Measurements from ENCODE around the gene ITIH2.
"Not testable (repeated sequence)": the region's sequence is repeated elsewhere in the genome, so short reads cannot be mapped to it uniquely, and the experiment has no call there.

ITIH2 gene

GRCh38 chr10:7718685-7719084, 15.6 kb downstream of the ITIH2 start:
- TF ChIP-seq, protein P1, sequence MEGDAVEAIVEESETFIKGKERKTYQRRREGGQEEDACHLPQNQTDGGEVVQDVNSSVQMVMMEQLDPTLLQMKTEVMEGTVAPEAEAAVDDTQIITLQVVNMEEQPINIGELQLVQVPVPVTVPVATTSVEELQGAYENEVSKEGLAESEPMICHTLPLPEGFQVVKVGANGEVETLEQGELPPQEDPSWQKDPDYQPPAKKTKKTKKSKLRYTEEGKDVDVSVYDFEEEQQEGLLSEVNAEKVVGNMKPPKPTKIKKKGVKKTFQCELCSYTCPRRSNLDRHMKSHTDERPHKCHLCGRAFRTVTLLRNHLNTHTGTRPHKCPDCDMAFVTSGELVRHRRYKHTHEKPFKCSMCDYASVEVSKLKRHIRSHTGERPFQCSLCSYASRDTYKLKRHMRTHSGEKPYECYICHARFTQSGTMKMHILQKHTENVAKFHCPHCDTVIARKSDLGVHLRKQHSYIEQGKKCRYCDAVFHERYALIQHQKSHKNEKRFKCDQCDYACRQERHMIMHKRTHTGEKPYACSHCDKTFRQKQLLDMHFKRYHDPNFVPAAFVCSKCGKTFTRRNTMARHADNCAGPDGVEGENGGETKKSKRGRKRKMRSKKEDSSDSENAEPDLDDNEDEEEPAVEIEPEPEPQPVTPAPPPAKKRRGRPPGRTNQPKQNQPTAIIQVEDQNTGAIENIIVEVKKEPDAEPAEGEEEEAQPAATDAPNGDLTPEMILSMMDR (IDR thresholded peaks at IDR 0.05; ENCODE audit: low read depth, low read length) = no peak
- no peak overlapping the region for H3K4me3 ChIP-seq (ENCODE audit: low read depth, low read length)
- in situ Hi-C loops (cut with HindIII; ENCODE audit: low sequenced_read_pairs) = no loop called here
- DNase-seq (ENCODE audit: low read depth, low spot score) = no peak

- in situ Hi-C loops (cut with HindIII; ENCODE audit: low sequenced_read_pairs) = no loop called here
- DNase-seq (ENCODE audit: low read depth, low spot score) = no peak
- no peak overlapping the region for H3K4me3 ChIP-seq (ENCODE audit: low read depth, low read length)
- TF ChIP-seq, protein P1 (IDR thresholded peaks at IDR 0.05; ENCODE audit: low read depth, low read length) = no peak
Measured at GRCh38 chr10:7720478-7720877, 17.4 kb downstream of the ITIH2 start.

DNA sequence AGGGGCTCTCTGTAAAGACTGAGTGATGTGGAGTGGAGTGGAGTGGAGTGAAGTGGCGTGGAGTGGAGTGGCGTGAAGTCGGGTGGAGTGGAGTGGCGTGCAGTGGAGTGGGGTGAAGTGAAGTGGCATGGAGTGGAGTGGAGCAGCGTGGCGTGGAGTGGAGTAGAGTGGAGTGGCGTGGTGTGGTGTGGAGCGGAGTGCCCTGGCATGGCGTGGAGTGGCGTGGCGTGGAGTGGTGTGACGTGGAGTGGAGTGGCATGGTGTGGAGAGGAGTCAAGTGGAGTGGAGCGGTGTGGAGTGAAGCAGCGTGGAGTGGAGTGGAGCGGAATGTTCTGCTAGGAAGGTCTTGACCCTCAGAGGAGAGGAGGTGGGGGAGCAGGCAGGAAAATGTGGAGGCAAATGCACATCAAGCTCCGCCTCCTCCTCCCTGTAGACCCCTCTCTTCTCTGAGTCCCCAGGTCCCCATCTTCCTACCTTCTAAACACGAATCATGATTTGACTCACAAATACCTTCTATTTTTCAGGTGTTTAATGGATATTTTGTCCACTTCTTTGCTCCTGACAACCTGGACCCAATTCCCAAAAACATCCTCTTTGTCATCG, 19.9 kb downstream of the ITIH2 start:
- H3K4me3 ChIP-seq (ENCODE audit: low read depth, low read length) = no peak overlapping the region
- TF ChIP-seq, protein P1 (IDR thresholded peaks at IDR 0.05; ENCODE audit: low read depth, low read length) = no peak

DNA sequence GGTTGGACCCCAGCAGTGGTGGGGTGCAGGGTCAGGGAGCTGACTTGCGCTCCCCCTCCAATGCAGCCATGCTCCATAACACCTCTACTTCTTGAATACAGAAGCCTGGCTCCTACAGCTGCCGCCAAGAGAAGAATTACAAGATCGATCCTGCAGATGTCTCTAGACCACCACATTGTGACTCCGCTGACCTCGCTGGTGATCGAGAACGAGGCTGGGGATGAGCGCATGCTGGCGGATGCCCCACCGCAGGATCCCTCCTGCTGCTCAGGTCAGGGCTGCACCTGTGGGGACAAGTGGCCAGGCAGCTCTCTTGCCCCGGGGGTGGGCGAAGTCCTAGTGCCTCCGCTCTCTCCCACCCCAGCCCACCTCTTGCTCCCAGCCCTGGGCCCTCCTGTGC, 31.7 kb downstream of the ITIH2 start:
- TF ChIP-seq, protein P1 (IDR thresholded peaks at IDR 0.05; ENCODE audit: low read depth, low read length) = no peak
- in situ Hi-C loops (cut with HindIII; ENCODE audit: low sequenced_read_pairs) = no loop called here
- DNase-seq (ENCODE audit: low read depth, low spot score) = no peak
- H3K4me3 ChIP-seq (ENCODE audit: low read depth, low read length) = no peak overlapping the region

More for the DNA sequence above, 19.9 kb downstream of the ITIH2 start:
- DNase-seq (ENCODE audit: low read depth, low spot score) = no peak
- in situ Hi-C loops (cut with HindIII; ENCODE audit: low sequenced_read_pairs) = no loop called here

- no peak overlapping the region for H3K4me3 ChIP-seq (ENCODE audit: low read depth, low read length)
- in situ Hi-C loops (cut with HindIII; ENCODE audit: low sequenced_read_pairs) = no loop called here
- DNase-seq (ENCODE audit: low read depth, low spot score) = no peak
- TF ChIP-seq, protein P1 (IDR thresholded peaks at IDR 0.05; ENCODE audit: low read depth, low read length) = no peak
Measured at GRCh38 chr10:7738536-7739407, 35.7 kb downstream of the ITIH2 start.

GRCh38 chr10:7744307-7744706, 41.2 kb downstream of the ITIH2 start:
- TF ChIP-seq, protein P1 (IDR thresholded peaks at IDR 0.05; ENCODE audit: low read depth, low read length) = no peak
- in situ Hi-C loops (cut with HindIII; ENCODE audit: low sequenced_read_pairs) = no loop called here
- no peak overlapping the region for H3K4me3 ChIP-seq (ENCODE audit: low read depth, low read length)
- DNase-seq (ENCODE audit: low read depth, low spot score) = no peak

DNA sequence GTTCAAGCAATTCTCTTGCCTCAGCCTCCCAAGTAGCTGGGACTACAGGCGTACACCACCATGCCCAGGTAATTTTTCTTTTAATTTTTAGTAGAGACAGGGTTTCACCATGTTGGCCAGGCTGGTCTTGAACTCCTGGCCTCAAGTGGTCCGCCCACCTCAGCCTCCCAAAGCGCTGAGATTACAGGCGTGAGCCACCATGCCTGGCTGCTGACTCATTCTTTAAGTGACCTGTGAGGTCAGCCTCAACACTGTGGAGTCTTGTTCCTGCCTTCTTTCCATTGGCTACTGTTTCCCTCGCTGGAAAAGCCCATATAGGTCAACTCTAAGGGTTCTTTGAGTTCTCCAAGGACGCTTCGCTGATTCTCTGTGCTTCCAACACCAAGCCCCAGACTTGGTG, 45.5 kb downstream of the ITIH2 start:
- H3K4me3 ChIP-seq (ENCODE audit: low read depth, low read length); in situ Hi-C loops (cut with HindIII; ENCODE audit: low sequenced_read_pairs); DNase-seq (ENCODE audit: low read depth, low spot score): not testable (repeated sequence)
